Loucy (cell line): ENCODE results near the gene SERPINC1.

ENCODE experiments used
- CTCF ChIP-seq: fragments of 200-600 bp; sonication (generic); conservative IDR thresholded peaks from 2 replicates; pipeline ENCODE4 v1.5.1; 2014; ENCODE audit warnings: mild to moderate bottlenecking, antibody characterized with exemption, low read length
- EZH2phosphoT487 ChIP-seq: fragments of 200-600 bp; IDR thresholded peaks from 2 replicates; pipeline ENCODE4 v1.6.1; 2018; ENCODE audit warnings: antibody characterized with exemption, mild to moderate bottlenecking, moderate library complexity, borderline replicate concordance

DNA sequence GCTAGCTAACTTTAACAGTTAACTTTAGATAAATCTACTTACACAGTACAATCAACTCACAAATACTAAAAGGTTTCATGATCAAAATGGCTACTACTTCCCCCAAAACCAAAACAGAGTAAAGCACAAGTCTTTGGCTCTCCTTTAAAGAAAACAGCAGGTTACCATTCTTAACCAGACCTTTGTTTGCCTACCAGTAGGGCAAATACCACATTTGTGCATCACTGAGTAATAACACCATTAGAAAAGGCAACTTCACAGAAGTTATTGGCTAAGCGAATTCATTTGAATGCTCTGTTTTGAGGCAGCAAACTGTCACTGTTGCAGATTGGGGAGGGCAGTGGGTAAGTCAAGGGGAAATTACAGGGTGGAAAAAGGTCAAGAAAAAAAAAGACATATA is 17.3 kb upstream of the SERPINC1 start:
- TF ChIP-seq CTCF: no peak
- no peak for TF ChIP-seq EZH2phosphoT487
